GM20000 (cell line): ENCODE measurements around the gene ADAMTSL1.

Experiments used
- DNase-seq: peaks from one replicate; pipeline ENCODE4 v3.0.0; 2012; ENCODE audit warnings: low spot score
- TF ChIP-seq, protein P1 (sequence below): IDR thresholded peaks from 2 replicates; pipeline ENCODE4 v1.5.1; 2012; ENCODE audit warnings: mild to moderate bottlenecking, control low read depth; ENCODE audit errors: extremely low read depth, missing control alignments

Gene ADAMTSL1

GRCh38 chr9:18795947-18796671 lies 322.2 kb downstream of the ADAMTSL1 start:
- TF ChIP-seq, protein P1, sequence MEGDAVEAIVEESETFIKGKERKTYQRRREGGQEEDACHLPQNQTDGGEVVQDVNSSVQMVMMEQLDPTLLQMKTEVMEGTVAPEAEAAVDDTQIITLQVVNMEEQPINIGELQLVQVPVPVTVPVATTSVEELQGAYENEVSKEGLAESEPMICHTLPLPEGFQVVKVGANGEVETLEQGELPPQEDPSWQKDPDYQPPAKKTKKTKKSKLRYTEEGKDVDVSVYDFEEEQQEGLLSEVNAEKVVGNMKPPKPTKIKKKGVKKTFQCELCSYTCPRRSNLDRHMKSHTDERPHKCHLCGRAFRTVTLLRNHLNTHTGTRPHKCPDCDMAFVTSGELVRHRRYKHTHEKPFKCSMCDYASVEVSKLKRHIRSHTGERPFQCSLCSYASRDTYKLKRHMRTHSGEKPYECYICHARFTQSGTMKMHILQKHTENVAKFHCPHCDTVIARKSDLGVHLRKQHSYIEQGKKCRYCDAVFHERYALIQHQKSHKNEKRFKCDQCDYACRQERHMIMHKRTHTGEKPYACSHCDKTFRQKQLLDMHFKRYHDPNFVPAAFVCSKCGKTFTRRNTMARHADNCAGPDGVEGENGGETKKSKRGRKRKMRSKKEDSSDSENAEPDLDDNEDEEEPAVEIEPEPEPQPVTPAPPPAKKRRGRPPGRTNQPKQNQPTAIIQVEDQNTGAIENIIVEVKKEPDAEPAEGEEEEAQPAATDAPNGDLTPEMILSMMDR: no peak
- no peak for DNase-seq

- no peak for DNase-seq
- TF ChIP-seq, protein P1: no peak
These were observed 322.8 kb downstream of the ADAMTSL1 start for GRCh38 chr9:18796696-18797270.

- no peak for DNase-seq
- TF ChIP-seq, protein P1: no peak
These were observed 324.2 kb downstream of the ADAMTSL1 start for GRCh38 chr9:18798106-18798505.

GRCh38 chr9:18798508-18799290 lies 324.7 kb downstream of the ADAMTSL1 start:
- TF ChIP-seq, protein P1: no peak
- DNase-seq: no peak

GRCh38 chr9:18799428-18799827 lies 325.5 kb downstream of the ADAMTSL1 start:
- no peak for DNase-seq
- TF ChIP-seq, protein P1: no peak

DNA sequence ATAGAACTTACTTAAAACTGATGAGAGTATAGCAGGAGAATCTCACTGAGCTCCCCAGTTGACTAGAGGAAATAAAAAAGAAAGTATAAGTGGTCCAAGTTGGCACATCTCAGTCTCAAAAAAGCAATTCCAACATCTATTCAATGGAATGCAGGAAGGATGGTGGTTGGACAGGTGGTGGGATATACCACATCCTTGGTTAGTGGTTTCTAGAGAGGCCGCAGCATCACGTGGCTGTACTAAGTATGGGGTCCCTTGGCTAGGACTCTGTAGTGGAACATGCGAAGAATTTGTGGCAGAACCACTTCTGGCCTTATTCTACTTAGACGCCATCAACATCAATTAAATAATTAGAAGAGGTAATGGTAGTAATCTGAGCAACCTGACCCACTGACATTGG lies 326.6 kb downstream of the ADAMTSL1 start:
- TF ChIP-seq, protein P1: no peak

GRCh38 chr9:18805386-18805785 lies 331.4 kb downstream of the ADAMTSL1 start:
- DNase-seq: no peak
- TF ChIP-seq, protein P1: no peak

More for the DNA sequence above, 326.6 kb downstream of the ADAMTSL1 start:
- no peak for DNase-seq
